22Rv1 (cell line): ENCODE data around the gene RASSF8.

ENCODE experiments used
- H3K27ac ChIP-seq: fragments of 450-650 bp; 2 replicates; pipeline ENCODE4 v1.5.1; 2017
- CTCF ChIP-seq: fragments of 450-650 bp; IDR thresholded peaks from 2 replicates; pipeline ENCODE4 v1.5.1; 2017; ENCODE audit warnings: mild to moderate bottlenecking
- ZFX ChIP-seq: fragments of 450-650 bp; IDR thresholded peaks from 2 replicates; pipeline ENCODE4 v1.6.1; 2017; ENCODE audit warnings: antibody characterized with exemption, borderline replicate concordance

Gene RASSF8

DNA sequence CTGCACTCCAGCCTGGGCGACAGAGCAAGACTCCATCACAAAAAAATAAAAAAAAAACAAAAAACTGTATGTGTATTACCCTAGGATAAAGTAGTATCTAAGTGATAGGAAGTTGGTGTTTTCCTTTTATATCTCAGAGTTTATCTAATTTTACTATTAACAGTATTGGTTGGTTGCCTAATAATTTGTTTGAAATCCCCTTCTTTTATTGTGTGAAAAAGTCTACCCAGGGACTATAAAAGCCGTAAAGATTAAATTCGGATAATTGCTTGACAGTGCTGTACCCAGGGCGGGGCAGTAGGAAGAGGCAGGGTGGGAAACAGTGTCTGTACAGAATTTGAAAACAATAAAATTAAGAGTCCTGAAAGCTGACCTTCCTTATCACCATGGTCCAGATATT, 78.4 kb downstream of the RASSF8 start:
- TF ChIP-seq CTCF (no peak), ZFX (no peak)
- H3K27ac ChIP-seq: no peak overlapping the region

DNA sequence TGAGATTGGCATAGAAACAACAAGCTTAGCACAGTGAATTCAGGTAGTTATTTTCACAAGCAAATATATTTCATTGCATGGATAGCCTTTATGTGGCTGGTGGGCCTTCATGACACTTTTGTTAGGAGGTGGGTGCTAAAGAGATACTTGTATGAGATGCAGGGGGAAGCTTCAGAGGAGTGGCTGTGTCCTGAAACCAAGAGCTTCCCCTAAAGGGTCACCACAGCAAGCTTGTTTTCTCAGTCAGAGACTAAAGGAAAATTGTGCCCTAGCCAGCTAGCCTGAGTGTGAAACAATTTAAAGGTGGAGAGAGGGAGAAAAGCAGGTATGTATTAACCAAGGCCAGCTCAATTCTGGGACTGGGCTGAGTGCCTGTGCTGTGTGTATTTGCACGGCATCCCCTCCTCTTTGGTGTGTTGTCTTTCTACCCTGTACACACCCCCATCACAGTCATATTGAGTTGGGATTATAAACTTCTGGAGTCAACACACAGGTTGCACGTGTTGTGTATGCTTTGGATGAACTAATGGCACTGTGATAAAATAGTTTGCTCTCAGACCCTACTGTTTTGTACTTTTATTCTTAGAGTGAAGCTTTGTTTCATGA, 79.2 kb downstream of the RASSF8 start:
- no peak overlapping the region for H3K27ac ChIP-seq
- TF ChIP-seq ZFX (no peak), CTCF (no peak)

DNA sequence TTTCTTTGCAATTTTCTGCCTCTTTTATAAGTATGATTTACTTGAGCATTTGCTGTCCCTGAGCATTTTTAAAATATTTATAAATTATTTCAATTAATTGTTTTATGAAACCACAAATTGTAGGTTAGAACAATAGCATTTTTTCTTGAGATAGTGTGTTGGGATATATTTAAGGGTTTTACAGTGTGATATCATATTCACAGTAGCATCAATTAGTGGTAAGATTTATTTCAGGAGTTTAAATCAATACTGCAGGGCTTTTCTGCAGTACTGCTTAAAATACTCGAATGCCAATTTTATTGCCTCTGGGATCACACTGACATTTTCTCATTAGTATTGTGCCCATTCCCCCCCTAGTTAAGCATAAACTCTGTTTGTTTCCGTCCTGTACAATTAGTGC, 84.2 kb downstream of the RASSF8 start:
- no peak for TF ChIP-seq ZFX
- no peak for TF ChIP-seq CTCF
- H3K27ac ChIP-seq: no peak overlapping the region

DNA sequence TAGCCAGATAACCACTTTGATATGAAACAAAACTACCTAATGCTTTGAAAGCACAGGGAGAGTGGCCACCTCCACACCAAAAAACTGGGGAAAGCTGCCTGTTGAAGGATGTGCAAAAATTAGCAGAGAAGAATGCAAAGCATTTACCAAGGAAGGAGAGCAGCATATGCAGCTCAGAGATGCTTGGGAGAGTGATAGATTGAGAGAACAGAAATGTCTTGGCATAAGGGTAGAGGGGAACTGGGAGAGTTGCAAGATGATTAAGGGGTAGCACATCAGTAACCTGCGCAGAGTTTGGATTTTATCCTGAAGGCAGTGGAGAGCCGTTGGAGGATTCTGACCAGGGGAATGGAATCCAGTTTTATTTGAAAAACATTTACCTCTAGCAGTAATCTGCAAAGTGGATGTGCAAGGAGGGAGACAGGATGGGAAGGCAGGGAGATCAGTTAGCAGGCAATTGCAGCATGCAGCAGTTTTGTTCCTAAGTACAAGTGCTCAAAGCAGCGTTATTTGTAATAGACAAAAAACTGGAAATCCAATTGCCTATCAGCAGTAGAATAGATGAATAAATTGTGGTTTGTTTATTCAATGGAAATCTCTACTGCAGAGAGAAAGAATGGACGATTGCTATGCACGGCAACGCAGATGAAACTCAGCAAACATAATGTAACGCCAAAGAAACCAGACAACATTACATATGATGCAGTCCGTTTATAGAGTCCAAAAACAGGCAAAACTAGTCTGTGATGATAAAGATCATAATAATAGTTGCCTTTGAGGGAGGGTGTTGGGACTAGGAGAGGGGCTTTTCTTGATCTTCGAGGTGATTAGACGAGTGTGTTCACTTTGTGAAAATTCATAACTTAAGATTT, 84.9 kb downstream of the RASSF8 start:
- no peak for TF ChIP-seq ZFX
- TF ChIP-seq CTCF: no peak
- H3K27ac ChIP-seq: no peak overlapping the region

- TF ChIP-seq CTCF (no peak), ZFX (no peak)
- no peak overlapping the region for H3K27ac ChIP-seq
Measured at GRCh38 chr12:26044007-26044394, 85.5 kb downstream of the RASSF8 start.

GRCh38 chr12:26044592-26044991, 86.1 kb downstream of the RASSF8 start:
- H3K27ac ChIP-seq: no peak overlapping the region
- TF ChIP-seq ZFX (no peak), CTCF (peak; percentile 43)

DNA sequence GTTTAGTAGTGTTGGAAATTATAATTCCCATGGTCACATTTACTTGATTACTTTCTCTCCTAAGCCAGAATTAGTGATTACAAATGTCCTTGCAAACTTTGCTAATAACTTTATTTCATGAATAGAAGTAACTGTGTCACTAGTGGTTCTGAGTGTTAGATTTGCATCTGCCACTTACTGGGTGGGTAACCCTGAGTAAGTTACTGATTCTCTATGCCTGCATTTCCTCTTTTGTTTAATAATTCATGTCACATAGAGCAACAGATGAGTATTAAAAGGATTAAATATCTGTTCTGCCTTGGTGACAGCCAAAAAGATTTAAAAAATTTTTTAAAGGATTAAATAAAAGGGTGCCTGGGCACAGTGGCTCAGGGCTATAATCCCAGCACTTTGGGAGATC, 87.7 kb downstream of the RASSF8 start:
- TF ChIP-seq ZFX: no peak
- no peak for TF ChIP-seq CTCF
- no peak overlapping the region for H3K27ac ChIP-seq
